Measurements from ENCODE around the gene CSTF2T.

Gene CSTF2T

GRCh38 chr10:51711519-51711891 is 12.1 kb upstream of the CSTF2T start:
- TF ChIP-seq ZFHX2 (tag by site-specific recombination; conservative IDR thresholded peaks at IDR 0.05) (peak; percentile 57), EGR2 (tag by site-specific recombination; IDR thresholded peaks at IDR 0.05; ENCODE audit: low read depth) (peak; percentile 53; the same call in 1 of the 2 replicates), ZNF23 (tag by site-specific recombination; IDR thresholded peaks at IDR 0.05; ENCODE audit: borderline replicate concordance) (no peak)

DNA sequence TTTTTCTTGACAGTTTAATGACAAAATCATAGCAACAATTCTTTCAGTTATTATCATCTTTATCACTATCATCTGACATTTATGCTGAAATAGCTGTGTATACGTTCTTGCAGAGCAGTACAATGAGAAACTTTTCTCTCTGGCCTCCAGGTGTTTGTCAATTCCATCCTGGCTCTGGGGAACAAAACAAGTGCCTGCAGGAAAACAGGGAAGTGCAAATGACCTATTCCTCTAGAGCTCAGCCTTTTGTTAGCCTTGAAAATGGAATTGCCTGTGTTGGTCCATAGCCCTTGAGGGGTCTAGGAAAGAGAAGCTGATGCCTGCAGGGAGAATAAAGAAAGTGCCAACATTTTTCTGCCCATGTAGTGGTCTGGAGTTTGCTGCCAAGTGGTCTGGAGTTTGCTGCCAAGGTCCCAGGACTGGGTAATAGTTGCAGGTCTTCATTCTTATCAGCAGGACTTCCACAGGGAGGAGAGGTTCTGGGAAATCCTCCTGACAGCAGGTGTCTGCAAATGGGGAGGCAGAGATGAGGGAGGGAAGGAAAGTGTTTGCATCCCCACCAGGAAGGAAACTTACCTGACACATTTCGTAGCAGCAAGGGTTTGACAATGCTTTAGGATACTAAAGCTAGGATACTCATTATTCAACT is 10.1 kb upstream of the CSTF2T start:
- ChIA-PET POLR2A (no interaction called here), CTCF (interaction anchor here (0.6 kb wide), 1 partner anchor 720 kb away, joined by 4 read pairs; no protein-coding TSS in a partner anchor)
- Histone ChIP-seq H3K4me1 (ENCODE audit: control insufficient read depth, insufficient read depth, low read length) (no peaks in the 10 kb centered on the region), H3K4me3 (ENCODE audit: low read depth, low read length) (no peak overlapping the region), H3K36me3 (ENCODE audit: control insufficient read depth in 2 of 2, insufficient read depth in 1 of 2, low read length in 2 of 2) (no peaks in the 10 kb centered on the region), H3K27ac (ENCODE audit: extremely low read depth, low read depth, low read length) (no peak overlapping the region), H3K9me3 (ENCODE audit: control insufficient read depth, insufficient read depth, low read depth, low read length) (no peaks in the 10 kb centered on the region)
- TF ChIP-seq ZNF132 (tag by site-specific recombination; IDR thresholded peaks at IDR 0.05; ENCODE audit: borderline replicate concordance) (no peak), ZNF580 (tag by site-specific recombination; IDR thresholded peaks at IDR 0.05) (no peak), GLI2 (tag by site-specific recombination; IDR thresholded peaks at IDR 0.05; ENCODE audit: borderline replicate concordance, low read depth) (no peak), ZNF560 (tag by site-specific recombination; IDR thresholded peaks at IDR 0.05; ENCODE audit: borderline replicate concordance) (no peak), ZSCAN18 (tag by site-specific recombination; IDR thresholded peaks at IDR 0.05) (no peak), ZBTB48 (tag by site-specific recombination; IDR thresholded peaks at IDR 0.05) (no peak), ZNF138 (tag by site-specific recombination; IDR thresholded peaks at IDR 0.05; ENCODE audit: borderline replicate concordance) (no peak), ZNF501 (tag by site-specific recombination; IDR thresholded peaks at IDR 0.05) (no peak), REPIN1 (tag by site-specific recombination; IDR thresholded peaks at IDR 0.05; ENCODE audit: low read depth) (no peak), ZNF791 (tag by site-specific recombination; IDR thresholded peaks at IDR 0.05) (no peak), ZNF302 (tag by site-specific recombination; IDR thresholded peaks at IDR 0.05; ENCODE audit: low read depth) (no peak), ZNF830 (tag by site-specific recombination; IDR thresholded peaks at IDR 0.05; ENCODE audit: low read depth) (no peak)

More at GRCh38 chr10:51711519-51711891, 12.1 kb upstream of the CSTF2T start:
- H3K4me3 ChIP-seq (ENCODE audit: low read depth, low read length) = no peak overlapping the region
- CTCF ChIA-PET = no interaction called here
- H3K9me3 ChIP-seq (ENCODE audit: control insufficient read depth, insufficient read depth, low read depth, low read length) = no peaks in the 10 kb centered on the region
- no peak overlapping the region for H3K27ac ChIP-seq (ENCODE audit: extremely low read depth, low read depth, low read length)
- H3K4me1 ChIP-seq (ENCODE audit: control insufficient read depth, insufficient read depth, low read length) = no peaks in the 10 kb centered on the region
- no peaks in the 10 kb centered on the region for H3K36me3 ChIP-seq (ENCODE audit: control insufficient read depth in 2 of 2, insufficient read depth in 1 of 2, low read length in 2 of 2)
- POLR2A ChIA-PET = no interaction called here

DNA sequence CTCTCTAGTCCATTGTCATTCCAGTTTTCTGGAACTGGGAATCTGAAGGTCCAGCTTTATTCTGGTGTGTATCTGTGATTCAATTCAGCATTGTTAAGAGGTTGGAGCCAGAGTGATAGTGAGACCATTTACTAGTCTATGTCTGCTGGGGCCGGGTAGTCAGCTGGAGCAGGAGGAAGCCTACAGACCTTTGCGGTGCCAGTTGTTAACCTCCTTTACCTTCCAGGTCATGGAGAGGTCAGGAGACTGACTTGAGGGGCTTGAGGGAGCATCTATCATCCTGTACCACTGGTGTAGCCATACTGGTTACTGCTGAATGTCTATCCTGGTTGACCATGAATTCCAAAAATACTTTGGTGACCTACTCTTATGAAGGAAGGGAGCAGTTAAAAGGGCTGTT is 9.2 kb upstream of the CSTF2T start:
- ChIA-PET POLR2A (no interaction called here), CTCF (no interaction called here)
- no peak overlapping the region for H3K4me3 ChIP-seq (ENCODE audit: low read depth, low read length)
- no peak overlapping the region for H3K27ac ChIP-seq (ENCODE audit: extremely low read depth, low read depth, low read length)
- no peaks in the 10 kb centered on the region for H3K9me3 ChIP-seq (ENCODE audit: control insufficient read depth, insufficient read depth, low read depth, low read length)
- H3K4me1 ChIP-seq (ENCODE audit: control insufficient read depth, insufficient read depth, low read length) = no peaks in the 10 kb centered on the region
- no peaks in the 10 kb centered on the region for H3K36me3 ChIP-seq (ENCODE audit: control insufficient read depth in 2 of 2, insufficient read depth in 1 of 2, low read length in 2 of 2)
- TF ChIP-seq, protein P1, sequence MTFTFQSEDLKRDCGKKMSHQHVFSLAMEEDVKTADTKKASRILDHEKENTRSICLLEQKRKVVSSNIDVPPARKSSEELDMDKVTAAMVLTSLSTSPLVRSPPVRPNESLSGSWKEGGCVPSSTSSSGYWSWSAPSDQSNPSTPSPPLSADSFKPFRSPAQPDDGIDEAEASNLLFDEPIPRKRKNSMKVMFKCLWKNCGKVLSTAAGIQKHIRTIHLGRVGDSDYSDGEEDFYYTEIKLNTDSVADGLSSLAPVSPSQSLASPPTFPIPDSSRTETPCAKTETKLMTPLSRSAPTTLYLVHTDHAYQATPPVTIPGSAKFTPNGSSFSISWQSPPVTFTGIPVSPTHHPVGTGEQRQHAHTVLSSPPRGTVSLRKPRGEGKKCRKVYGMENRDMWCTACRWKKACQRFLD (tag by site-specific recombination; IDR thresholded peaks at IDR 0.05) = no peak
- TF ChIP-seq, protein P2, sequence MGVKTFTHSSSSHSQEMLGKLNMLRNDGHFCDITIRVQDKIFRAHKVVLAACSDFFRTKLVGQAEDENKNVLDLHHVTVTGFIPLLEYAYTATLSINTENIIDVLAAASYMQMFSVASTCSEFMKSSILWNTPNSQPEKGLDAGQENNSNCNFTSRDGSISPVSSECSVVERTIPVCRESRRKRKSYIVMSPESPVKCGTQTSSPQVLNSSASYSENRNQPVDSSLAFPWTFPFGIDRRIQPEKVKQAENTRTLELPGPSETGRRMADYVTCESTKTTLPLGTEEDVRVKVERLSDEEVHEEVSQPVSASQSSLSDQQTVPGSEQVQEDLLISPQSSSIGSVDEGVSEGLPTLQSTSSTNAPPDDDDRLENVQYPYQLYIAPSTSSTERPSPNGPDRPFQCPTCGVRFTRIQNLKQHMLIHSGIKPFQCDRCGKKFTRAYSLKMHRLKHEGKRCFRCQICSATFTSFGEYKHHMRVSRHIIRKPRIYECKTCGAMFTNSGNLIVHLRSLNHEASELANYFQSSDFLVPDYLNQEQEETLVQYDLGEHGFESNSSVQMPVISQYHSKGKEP (tag by site-specific recombination; IDR thresholded peaks at IDR 0.05) = no peak
- TF ChIP-seq IKZF3 (tag by site-specific recombination; IDR thresholded peaks at IDR 0.05) (no peak), ZNF112 (tag by site-specific recombination; IDR thresholded peaks at IDR 0.05) (no peak), ZNF529 (tag by site-specific recombination; IDR thresholded peaks at IDR 0.05; ENCODE audit: insufficient replicate concordance) (no peak), MYNN (tag by site-specific recombination; IDR thresholded peaks at IDR 0.05; ENCODE audit: borderline replicate concordance) (no peak)
- TF ChIP-seq, protein P3, sequence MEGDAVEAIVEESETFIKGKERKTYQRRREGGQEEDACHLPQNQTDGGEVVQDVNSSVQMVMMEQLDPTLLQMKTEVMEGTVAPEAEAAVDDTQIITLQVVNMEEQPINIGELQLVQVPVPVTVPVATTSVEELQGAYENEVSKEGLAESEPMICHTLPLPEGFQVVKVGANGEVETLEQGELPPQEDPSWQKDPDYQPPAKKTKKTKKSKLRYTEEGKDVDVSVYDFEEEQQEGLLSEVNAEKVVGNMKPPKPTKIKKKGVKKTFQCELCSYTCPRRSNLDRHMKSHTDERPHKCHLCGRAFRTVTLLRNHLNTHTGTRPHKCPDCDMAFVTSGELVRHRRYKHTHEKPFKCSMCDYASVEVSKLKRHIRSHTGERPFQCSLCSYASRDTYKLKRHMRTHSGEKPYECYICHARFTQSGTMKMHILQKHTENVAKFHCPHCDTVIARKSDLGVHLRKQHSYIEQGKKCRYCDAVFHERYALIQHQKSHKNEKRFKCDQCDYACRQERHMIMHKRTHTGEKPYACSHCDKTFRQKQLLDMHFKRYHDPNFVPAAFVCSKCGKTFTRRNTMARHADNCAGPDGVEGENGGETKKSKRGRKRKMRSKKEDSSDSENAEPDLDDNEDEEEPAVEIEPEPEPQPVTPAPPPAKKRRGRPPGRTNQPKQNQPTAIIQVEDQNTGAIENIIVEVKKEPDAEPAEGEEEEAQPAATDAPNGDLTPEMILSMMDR (tag by site-specific recombination; IDR thresholded peaks at IDR 0.05) = no peak
- TF ChIP-seq, protein P4, sequence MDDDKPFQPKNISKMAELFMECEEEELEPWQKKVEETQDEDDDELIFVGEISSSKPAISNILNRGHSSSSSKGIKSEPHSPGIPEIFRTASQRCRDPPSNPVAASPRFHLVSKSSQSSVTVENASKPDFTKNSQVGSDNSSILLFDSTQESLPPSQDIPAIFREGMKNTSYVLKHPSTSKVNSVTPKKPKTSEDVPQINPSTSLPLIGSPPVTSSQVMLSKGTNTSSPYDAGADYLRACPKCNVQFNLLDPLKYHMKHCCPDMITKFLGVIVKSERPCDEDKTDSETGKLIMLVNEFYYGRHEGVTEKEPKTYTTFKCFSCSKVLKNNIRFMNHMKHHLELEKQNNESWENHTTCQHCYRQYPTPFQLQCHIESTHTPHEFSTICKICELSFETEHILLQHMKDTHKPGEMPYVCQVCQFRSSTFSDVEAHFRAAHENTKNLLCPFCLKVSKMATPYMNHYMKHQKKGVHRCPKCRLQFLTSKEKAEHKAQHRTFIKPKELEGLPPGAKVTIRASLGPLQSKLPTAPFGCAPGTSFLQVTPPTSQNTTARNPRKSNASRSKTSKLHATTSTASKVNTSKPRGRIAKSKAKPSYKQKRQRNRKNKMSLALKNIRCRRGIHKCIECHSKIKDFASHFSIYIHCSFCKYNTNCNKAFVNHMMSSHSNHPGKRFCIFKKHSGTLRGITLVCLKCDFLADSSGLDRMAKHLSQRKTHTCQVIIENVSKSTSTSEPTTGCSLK (tag by site-specific recombination; IDR thresholded peaks at IDR 0.05) = no peak
